Adrenal gland (tissue), 12 donors: ENCODE measurements around the gene DMXL2. TPM values are rescaled to one million over a fixed set of nuclear protein-coding genes. Genes with fewer than 3 reads are reported as not detected.

Experiments
- DNase-seq, 7 donors: peaks; one replicate each; pipeline ENCODE4 v3.0.0-alpha.2; 2019 to 2020
- H3K27ac ChIP-seq, 5 donors: fragments of 200-600 bp; sonication (generic) in 4 of 5; 1 replicate in 3 of 5; 2 replicates in 2 of 5; pipeline versions ENCODE4 v1.5.1 to v1.8.0; 2016 to 2020; ENCODE audit warnings: mild to moderate bottlenecking in 1 of 5
- H3K27me3 ChIP-seq: fragments of 200-600 bp; 2 replicates; pipeline ENCODE4 v1.8.0; 2021
- H3K36me3 ChIP-seq, 2 donors: fragments of 200-600 bp; replicated peaks in 1 of 2; 1 replicate in 1 of 2; 2 replicates in 1 of 2; pipeline versions ENCODE4 v1.5.1 to v1.8.0; 2018 to 2022
- H3K4me1 ChIP-seq, 2 donors: fragments of 200-600 bp; replicated peaks in 1 of 2; 1 replicate in 1 of 2; 2 replicates in 1 of 2; pipeline versions ENCODE4 v1.5.1 to v1.8.0; 2018 to 2021
- H3K4me3 ChIP-seq, 4 donors: fragments of 200-600 bp; sonication (generic) in 3 of 4; one replicate each; pipeline ENCODE4 v1.5.1; 2016 to 2018
- H3K9me3 ChIP-seq, 3 donors: fragments of 200-600 bp; sonication (generic) in 1 of 3; replicated peaks in 1 of 3; 1 replicate in 2 of 3; 2 replicates in 1 of 3; pipeline versions ENCODE4 v1.5.1 to v1.8.0; 2016 to 2021
- POLR2A ChIP-seq, 2 donors: fragments of 450-650 bp; IDR thresholded peaks; one replicate each; pipeline ENCODE4 v1.6.1; 2017; ENCODE audit warnings: antibody characterized with exemption in 2 of 2, mild to moderate bottlenecking in 2 of 2, moderate library complexity in 1 of 2
- WGBS, 4 donors: extraction: QIAGEN DNeasy Blood & Tissue Kit in 2 of 4; methylation state at CpG; one replicate each; pipeline versions ENCODE4 v1.1.5 to v1.1.7; 2013 to 2017; 5-methylcytosine and 5-hydroxymethylcytosine counted together
- intact Hi-C, 2 donors: fragments of 100-400 bp; cut with DNase I; formaldehyde crosslinking; loops; one replicate each; pipeline versions ENCODE4 v1.14.1 to v1.15.0; 2022 to 2023
- polyA plus RNA-seq, 3 donors: library from polyadenylated mRNA; stranded (reverse); fragments of 200-250 nt in 2 of 3; fragments of 350-450 nt in 1 of 3; fragmentation: Illumina TruSeq in 1 of 3; extraction: RNeasy Lipid Tissue Mini Kit (QIAGEN cat#74804) in 1 of 3; gene quantifications; one replicate each; pipeline ENCODE4 v1.2.3, GENCODE V29; 2013 to 2014
- total RNA-seq, 9 donors: library from RNA; depleted of rRNA in 4 of 9; stranded (reverse); fragments of >200 nt in 4 of 9; fragments of 120-200 nt in 1 of 9; fragmentation: NEBNext Ultra II Directional in 1 of 9; extraction: Animal tissue kit (Norgen Biotek cat#: 25700) in 1 of 9; gene quantifications; one replicate each; pipeline versions ENCODE4 v1.1.0 to v1.2.4, GENCODE V29; 2013 to 2023
- TF ChIP-seq, protein P1 (sequence below), 6 experiments: fragments of 450-650 bp in 4 of 6; fragments of 200-600 bp in 2 of 6; sonication (generic) in 1 of 6; IDR thresholded peaks; 1 replicate in 5 of 6; 2 replicates in 1 of 6; pipeline versions ENCODE4 v1.5.1 to v1.8.0; 2016 to 2021; ENCODE audit warnings: antibody characterized with exemption in 6 of 6, mild to moderate bottlenecking in 2 of 6, moderate library complexity in 1 of 6
- donor health status: healthy with polysubstance abuse.
- donor health status: Bipolar disorder and iron deficiency.
- donor health status: DM: yes; HTN: yes; CAD: no.
- donor health status: DM: no; HTN: no; CAD: no.
- donor health status: DM: no; HTN: no; CAD: no.
- donor health status: DM: yes; HTN: yes; CAD: no.

DMXL2 gene
- total and polyA plus RNA-seq, 12 donors = 19.6 to 51.4 (median 24.8) TPM

DNA sequence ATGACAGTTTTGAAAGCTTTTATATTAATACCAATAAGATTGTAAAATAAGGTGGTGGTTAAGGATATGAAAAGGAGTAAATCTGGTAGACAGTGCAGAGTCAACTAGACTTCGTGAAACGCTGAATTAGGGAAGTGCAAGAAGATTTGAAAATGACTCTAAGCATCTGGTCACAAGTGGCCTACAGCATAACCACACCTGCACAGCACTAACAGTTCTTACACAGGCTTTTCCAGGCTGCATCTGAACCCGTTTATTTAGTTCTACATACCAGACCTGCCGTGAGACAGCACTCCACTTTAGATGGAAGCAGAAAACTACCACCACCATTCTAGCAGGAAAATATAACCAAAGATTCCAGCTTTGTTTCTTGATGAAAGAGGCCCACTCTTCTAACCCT is 1.9 kb downstream of the DMXL2 start:
- H3K27me3 ChIP-seq = no peaks in the 10 kb centered on the region
- H3K4me3 ChIP-seq = peak overlapping the region in 1 of 4 donors; percentile 87
- 65 to 79% (median 74%) methylated on average over 4 of the region's 4 CpGs for WGBS, 4 donors
- no peaks in the 10 kb centered on the region for H3K36me3 ChIP-seq
- no peak for DNase-seq
- TF ChIP-seq, protein P1, sequence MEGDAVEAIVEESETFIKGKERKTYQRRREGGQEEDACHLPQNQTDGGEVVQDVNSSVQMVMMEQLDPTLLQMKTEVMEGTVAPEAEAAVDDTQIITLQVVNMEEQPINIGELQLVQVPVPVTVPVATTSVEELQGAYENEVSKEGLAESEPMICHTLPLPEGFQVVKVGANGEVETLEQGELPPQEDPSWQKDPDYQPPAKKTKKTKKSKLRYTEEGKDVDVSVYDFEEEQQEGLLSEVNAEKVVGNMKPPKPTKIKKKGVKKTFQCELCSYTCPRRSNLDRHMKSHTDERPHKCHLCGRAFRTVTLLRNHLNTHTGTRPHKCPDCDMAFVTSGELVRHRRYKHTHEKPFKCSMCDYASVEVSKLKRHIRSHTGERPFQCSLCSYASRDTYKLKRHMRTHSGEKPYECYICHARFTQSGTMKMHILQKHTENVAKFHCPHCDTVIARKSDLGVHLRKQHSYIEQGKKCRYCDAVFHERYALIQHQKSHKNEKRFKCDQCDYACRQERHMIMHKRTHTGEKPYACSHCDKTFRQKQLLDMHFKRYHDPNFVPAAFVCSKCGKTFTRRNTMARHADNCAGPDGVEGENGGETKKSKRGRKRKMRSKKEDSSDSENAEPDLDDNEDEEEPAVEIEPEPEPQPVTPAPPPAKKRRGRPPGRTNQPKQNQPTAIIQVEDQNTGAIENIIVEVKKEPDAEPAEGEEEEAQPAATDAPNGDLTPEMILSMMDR (IDR thresholded peaks at IDR 0.05) = no peak
- no peak for TF ChIP-seq POLR2A (IDR thresholded peaks at IDR 0.05)
- H3K9me3 ChIP-seq = no peaks in the 10 kb centered on the region
- peak overlapping the region in 2 of 5 donors; percentile 32 to 87 for H3K27ac ChIP-seq
- intact Hi-C loops = no loop called here
- peaks cover 0 to 26% of the 10 kb centered on the region in 2 donors for H3K4me1 ChIP-seq

DNA sequence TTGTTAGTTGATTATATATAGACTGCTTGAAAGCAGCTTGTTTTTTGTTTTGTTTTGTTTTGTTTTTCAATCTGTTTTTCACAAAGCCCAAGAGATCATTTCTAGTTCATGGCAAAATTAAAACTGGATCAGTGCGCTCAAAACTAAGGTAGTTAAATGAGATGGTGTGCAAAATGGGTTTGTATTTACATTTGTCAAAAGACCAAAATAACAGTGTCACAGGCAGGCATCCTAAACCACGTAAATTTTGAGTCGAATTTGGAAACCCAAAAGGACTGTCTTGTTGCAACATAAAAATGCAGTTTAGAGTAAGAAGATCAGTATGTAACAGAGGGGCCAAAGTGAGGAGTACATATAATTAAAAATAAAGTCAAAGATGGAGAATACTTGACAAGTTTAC is 2.4 kb downstream of the DMXL2 start:
- H3K27me3 ChIP-seq = no peaks in the 10 kb centered on the region
- WGBS, 4 donors = 83 to 90% (median 88%) methylated on average over 3 of the region's 3 CpGs
- no peak overlapping the region for H3K27ac ChIP-seq
- peaks cover 0 to 26% of the 10 kb centered on the region in 2 donors for H3K4me1 ChIP-seq
- TF ChIP-seq, protein P1 (IDR thresholded peaks at IDR 0.05) = no peak
- TF ChIP-seq POLR2A (IDR thresholded peaks at IDR 0.05) = no peak
- no peak for DNase-seq
- H3K36me3 ChIP-seq = no peaks in the 10 kb centered on the region
- no peak overlapping the region for H3K4me3 ChIP-seq
- intact Hi-C loops = no loop called here
- no peaks in the 10 kb centered on the region for H3K9me3 ChIP-seq

DNA sequence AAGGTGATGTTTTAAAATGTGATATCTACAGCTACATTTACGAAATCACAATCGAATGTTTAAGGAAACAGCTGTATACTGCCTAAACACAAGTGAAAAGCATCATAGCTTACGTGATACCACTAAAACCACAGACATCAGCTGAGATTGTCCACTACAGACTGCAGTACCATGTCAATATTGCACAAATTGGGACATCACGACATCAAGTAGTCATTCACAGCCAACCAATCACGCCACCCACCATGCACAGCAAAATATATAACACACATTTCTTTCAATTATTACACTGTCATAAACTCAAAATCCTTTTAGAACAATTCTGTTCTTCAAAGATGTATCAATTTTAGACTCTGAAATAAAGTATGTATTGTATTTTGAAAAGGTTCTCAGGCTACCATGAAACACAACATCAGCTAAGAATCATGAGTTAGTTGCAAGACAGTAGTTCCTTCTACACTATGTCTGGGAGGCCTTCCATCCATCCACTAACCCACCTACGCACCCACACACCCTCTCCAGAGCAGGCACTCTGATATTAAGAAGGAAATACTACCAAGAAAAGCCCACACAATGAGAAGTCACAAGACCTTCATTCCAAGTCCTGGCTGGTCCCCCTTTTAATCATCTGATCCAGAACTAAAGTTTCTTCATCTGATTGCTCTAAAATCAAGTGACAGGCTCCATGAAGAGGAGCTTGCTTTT is 3.1 kb downstream of the DMXL2 start:
- Histone ChIP-seq H3K27ac (no peak overlapping the region), H3K36me3 (no peaks in the 10 kb centered on the region), H3K27me3 (no peaks in the 10 kb centered on the region), H3K4me1 (peaks cover 0 to 26% of the 10 kb centered on the region in 2 donors), H3K9me3 (no peaks in the 10 kb centered on the region), H3K4me3 (no peak overlapping the region)
- WGBS, 4 donors = 82 to 91% (median 86%) methylated on average over 6 of the region's 6 CpGs
- no peak for DNase-seq
- no peak for TF ChIP-seq POLR2A (IDR thresholded peaks at IDR 0.05)
- TF ChIP-seq, protein P1 (IDR thresholded peaks at IDR 0.05) = no peak
- intact Hi-C loops = no loop called here

DNA sequence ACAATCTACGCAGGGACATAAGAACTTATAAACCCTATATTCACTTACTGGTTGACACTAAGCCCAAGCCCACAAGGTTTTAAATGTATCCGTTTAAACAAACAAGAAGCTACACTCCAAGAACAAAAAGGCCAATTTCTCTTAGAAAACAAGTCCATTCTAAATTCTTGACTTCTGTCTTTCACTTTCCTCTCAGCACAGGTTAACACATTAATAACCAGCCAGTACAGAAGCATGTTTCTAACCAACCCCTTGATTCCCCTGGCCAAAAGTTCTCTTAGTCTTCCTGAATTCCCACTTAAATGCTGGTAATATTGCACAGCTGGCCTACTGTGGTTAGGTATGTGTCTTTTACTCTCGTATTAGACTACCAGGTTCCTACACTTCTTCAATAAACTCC is 4.7 kb downstream of the DMXL2 start:
- no peak for DNase-seq
- Histone ChIP-seq H3K36me3 (no peaks in the 10 kb centered on the region), H3K9me3 (no peaks in the 10 kb centered on the region), H3K4me3 (no peak overlapping the region), H3K4me1 (peaks cover 0 to 19% of the 10 kb centered on the region in 2 donors), H3K27ac (no peak overlapping the region), H3K27me3 (no peaks in the 10 kb centered on the region)
- TF ChIP-seq, protein P1 (IDR thresholded peaks at IDR 0.05) = no peak
- TF ChIP-seq POLR2A (IDR thresholded peaks at IDR 0.05) = no peak
- WGBS, 4 donors = 64 to 79% (median 72%) methylated on average over 3 of the region's 3 CpGs
- intact Hi-C loops = no loop called here
